H1 (cell line): Measurements from ENCODE around the gene PRR33. TPM values are rescaled to one million over a fixed set of nuclear protein-coding genes. Genes with fewer than 3 reads are reported as not detected.

ENCODE experiments used
- EP300 ChIP-seq, 2 experiments: IDR thresholded peaks; 1 replicate in 1 of 2; 2 replicates in 1 of 2; pipeline ENCODE4 v1.6.1; 2011 to 2012; ENCODE audit warnings: low read depth in 2 of 2, low read length in 2 of 2, mild to moderate bottlenecking in 2 of 2, borderline replicate concordance in 1 of 2, inconsistent platforms in 1 of 2, moderate library complexity in 1 of 2
- SP2 ChIP-seq: IDR thresholded peaks from 2 replicates; pipeline ENCODE4 v1.6.1; 2012; ENCODE audit warnings: mild to moderate bottlenecking, low read length, inconsistent platforms
- polyA plus RNA-seq, 7 experiments: library from polyadenylated mRNA; depleted of rRNA in 3 of 7; stranded (reverse) in 5 of 7; unstranded in 2 of 7; fragments of >200 nt in 5 of 7; fragments of 200-250 nt in 2 of 7; gene quantifications; 1 replicate in 5 of 7; 2 replicates in 1 of 7; 4 replicates in 1 of 7; pipeline versions ENCODE4 v1.2.1 to v1.2.3, GENCODE V29; 2011 to 2013; ENCODE audit warnings: missing spikeins in 2 of 7, mixed read lengths in 2 of 7
- total RNA-seq: library from RNA; stranded (reverse); fragmentation: NEBNext Ultra II Directional; extraction: Animal tissue kit (Norgen Biotek cat#: 25700); gene quantifications from 2 replicates; pipeline ENCODE4 v1.2.1, GENCODE V29; 2021

The PRR33 gene
- total and polyA plus RNA-seq, 2 of the 8 experiments (the other 6 are each of a cell fraction or from before 2014, with no cell fraction given), result 0.02 TPM; not detected in 1

- TF ChIP-seq SP2 (no peak), EP300 (IDR thresholded peaks at IDR 0.05; ENCODE audit: borderline replicate concordance in 1 of 2, low read depth in 2 of 2, low read length in 2 of 2) (no peak)
- TF ChIP-seq, all 59 proteins: peak for 0
Observed at GRCh38 chr11:1859004-1859403, 32.7 kb downstream of the PRR33 start (continued).
